Peyer's patch (tissue), 4 donors: ENCODE measurements around the gene SMIM43. TPM values are rescaled to one million over a fixed set of nuclear protein-coding genes. Genes with fewer than 3 reads are reported as not detected.
"Not testable (repeated sequence)": the region's sequence is repeated elsewhere in the genome, so short reads cannot be mapped to it uniquely, and the experiment has no call there.

Experiments
- DNase-seq, 3 donors: peaks; one replicate each; pipeline ENCODE4 v3.0.0-alpha.2; 2017 to 2019
- H3K27ac ChIP-seq, 4 donors: fragments of 200-600 bp; sonication (generic); one replicate each; pipeline ENCODE4 v1.5.1; 2016 to 2019
- H3K27me3 ChIP-seq, 2 donors: fragments of 200-600 bp; sonication (generic); one replicate each; pipeline ENCODE4 v1.5.1; 2019
- H3K36me3 ChIP-seq, 3 donors: fragments of 200-600 bp; sonication (generic); one replicate each; pipeline ENCODE4 v1.5.1; 2016 to 2019
- H3K4me1 ChIP-seq, 4 donors: fragments of 200-600 bp; sonication (generic); one replicate each; pipeline ENCODE4 v1.5.1; 2016 to 2019
- H3K4me3 ChIP-seq, 4 donors: fragments of 200-600 bp; sonication (generic); 1 replicate in 3 of 4; 2 replicates in 1 of 4; pipeline ENCODE4 v1.5.1; 2016 to 2019; ENCODE audit warnings: mild to moderate bottlenecking in 1 of 4
- H3K9me3 ChIP-seq, 4 donors: fragments of 200-600 bp; sonication (generic); one replicate each; pipeline ENCODE4 v1.5.1; 2016 to 2019; ENCODE audit warnings: mild to moderate bottlenecking in 1 of 4
- POLR2A ChIP-seq, 2 donors: fragments of 450-650 bp; IDR thresholded peaks; one replicate each; pipeline ENCODE4 v1.5.1; 2017; ENCODE audit warnings: antibody characterized with exemption in 2 of 2, mild to moderate bottlenecking in 2 of 2, moderate library complexity in 2 of 2
- total RNA-seq, 4 donors: library from RNA; depleted of rRNA; stranded (reverse); fragments of >200 nt; gene quantifications; one replicate each; pipeline ENCODE4 v1.1.0, GENCODE V29; 2016
- TF ChIP-seq, protein P1 (sequence below), 6 experiments: fragments of 450-650 bp in 4 of 6; fragments of 200-600 bp in 2 of 6; sonication (generic) in 1 of 6; IDR thresholded peaks; one replicate each; pipeline ENCODE4 v1.5.1; 2017 to 2019; ENCODE audit warnings: antibody characterized with exemption in 6 of 6, mild to moderate bottlenecking in 3 of 6, moderate library complexity in 1 of 6

SMIM43 gene
- total RNA-seq, 4 donors from 2014 or later = not detected

DNA sequence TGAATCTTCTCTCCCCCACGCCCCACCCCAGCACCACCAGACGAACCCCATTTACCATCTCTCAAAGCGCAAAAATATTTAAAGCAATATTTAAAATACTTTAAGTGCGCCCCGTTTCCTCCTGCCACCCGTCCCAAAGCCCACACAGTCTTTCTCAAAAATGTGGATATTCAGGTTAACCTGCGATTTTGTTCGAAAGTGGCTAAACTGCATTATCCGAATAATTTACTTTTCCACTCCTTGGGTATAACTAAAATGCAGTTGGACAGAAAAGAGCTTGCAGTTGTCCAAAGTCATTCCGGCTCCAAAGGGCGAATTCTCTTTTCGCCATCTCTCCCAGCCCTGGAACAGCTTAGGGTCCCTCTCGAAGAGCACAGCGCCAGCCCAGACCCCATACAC, 662 bp downstream of the SMIM43 start:
- peaks cover 0 to 9% (median 0%) of the 10 kb centered on the region in 4 donors for H3K4me1 ChIP-seq
- no peaks in the 10 kb centered on the region for H3K36me3 ChIP-seq
- peaks cover 0 to 5% of the 10 kb centered on the region in 2 donors for H3K27me3 ChIP-seq
- TF ChIP-seq POLR2A (IDR thresholded peaks at IDR 0.05) = no peak
- TF ChIP-seq, protein P1, sequence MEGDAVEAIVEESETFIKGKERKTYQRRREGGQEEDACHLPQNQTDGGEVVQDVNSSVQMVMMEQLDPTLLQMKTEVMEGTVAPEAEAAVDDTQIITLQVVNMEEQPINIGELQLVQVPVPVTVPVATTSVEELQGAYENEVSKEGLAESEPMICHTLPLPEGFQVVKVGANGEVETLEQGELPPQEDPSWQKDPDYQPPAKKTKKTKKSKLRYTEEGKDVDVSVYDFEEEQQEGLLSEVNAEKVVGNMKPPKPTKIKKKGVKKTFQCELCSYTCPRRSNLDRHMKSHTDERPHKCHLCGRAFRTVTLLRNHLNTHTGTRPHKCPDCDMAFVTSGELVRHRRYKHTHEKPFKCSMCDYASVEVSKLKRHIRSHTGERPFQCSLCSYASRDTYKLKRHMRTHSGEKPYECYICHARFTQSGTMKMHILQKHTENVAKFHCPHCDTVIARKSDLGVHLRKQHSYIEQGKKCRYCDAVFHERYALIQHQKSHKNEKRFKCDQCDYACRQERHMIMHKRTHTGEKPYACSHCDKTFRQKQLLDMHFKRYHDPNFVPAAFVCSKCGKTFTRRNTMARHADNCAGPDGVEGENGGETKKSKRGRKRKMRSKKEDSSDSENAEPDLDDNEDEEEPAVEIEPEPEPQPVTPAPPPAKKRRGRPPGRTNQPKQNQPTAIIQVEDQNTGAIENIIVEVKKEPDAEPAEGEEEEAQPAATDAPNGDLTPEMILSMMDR (IDR thresholded peaks at IDR 0.05) = no peak
- no peak overlapping the region for H3K27ac ChIP-seq
- H3K4me3 ChIP-seq = peak overlapping the region in 1 of 4 donors; percentile 28
- H3K9me3 ChIP-seq = no peaks in the 10 kb centered on the region
- no peak for DNase-seq

DNA sequence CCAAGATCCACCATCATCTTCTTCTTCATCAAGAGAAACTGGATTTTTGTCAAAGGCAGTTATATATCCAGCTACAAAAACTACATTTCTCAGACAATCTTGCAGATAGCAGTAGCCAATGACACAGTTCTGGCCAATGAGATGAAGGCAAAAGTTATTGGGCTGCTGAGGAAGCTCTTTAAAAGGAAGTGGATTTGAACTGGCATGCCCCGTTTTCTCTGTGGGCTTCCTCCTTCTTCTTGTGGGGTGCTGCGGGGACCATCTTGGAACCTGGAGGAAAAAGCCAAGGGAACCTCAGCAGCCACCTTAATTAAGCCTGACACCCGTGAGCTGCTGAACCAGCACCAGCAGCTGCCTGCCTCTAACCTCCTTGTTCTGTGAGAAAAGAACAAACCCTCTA, 4.8 kb downstream of the SMIM43 start:
- Histone ChIP-seq H3K9me3 (no peaks in the 10 kb centered on the region), H3K4me1 (peaks cover 0 to 8% (median 0%) of the 10 kb centered on the region in 4 donors), H3K27ac (no peak overlapping the region), H3K4me3 (no peak overlapping the region), H3K36me3 (no peaks in the 10 kb centered on the region), H3K27me3 (peaks cover 0 to 5% of the 10 kb centered on the region in 2 donors)
- no peak for DNase-seq
- TF ChIP-seq, protein P1 (IDR thresholded peaks at IDR 0.05) = no peak
- TF ChIP-seq POLR2A (IDR thresholded peaks at IDR 0.05) = no peak

DNA sequence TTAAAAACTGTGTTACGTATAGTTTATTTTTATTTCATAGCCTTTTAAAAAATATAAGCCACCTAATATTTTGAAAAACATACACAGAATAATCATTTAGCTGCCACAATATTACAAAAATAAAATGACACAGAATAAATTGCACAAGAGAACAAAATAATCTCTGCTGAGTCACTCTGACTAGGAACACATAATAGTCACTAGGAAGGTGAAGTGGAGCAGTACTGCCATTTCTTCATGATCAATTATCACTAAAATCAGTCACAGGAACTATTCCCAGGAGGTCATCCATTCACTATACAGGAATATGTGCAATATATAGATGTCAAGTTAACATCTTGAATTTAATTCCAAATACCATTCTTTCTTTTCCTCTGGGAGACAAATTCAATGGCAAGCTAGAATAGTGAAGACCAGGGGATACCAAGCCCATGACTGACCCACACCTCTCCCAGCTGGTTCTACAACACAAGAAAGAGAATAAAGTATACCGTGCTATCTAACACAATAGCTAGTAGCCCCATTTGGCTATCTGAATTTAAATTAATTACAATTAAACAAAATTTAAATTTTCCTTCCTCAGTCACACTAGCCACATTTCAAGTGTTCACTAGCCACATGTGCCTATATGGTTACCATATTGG, 5.9 kb downstream of the SMIM43 start:
- TF ChIP-seq POLR2A (IDR thresholded peaks at IDR 0.05) = no peak
- TF ChIP-seq, protein P1 (IDR thresholded peaks at IDR 0.05) = no peak
- H3K4me3 ChIP-seq = no peak overlapping the region
- H3K9me3 ChIP-seq = no peaks in the 10 kb centered on the region
- H3K27me3 ChIP-seq = no peaks in the 10 kb centered on the region
- no peak for DNase-seq
- H3K36me3 ChIP-seq = no peaks in the 10 kb centered on the region
- H3K27ac ChIP-seq = no peak overlapping the region
- no peaks in the 10 kb centered on the region for H3K4me1 ChIP-seq

DNA sequence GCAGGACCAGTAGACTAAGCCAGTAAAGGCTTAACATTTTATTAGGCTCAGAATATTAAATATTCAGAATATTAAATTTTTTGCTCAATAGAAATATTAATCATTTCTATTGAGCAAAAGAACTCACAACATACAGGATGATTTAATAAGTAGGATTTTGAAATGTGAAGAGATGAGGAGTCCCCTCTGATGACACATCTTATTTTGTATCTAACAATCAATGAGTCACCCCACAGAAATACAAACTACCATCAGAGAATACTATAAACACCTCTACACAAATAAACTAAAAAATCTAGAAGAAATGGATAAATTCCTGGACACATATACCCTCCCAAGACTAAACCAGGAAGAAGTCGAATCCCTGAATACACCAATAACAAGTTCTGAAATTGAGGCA, 12.8 kb downstream of the SMIM43 start:
- not testable (repeated sequence) for H3K27me3 ChIP-seq, DNase-seq, H3K9me3 ChIP-seq, H3K4me3 ChIP-seq, H3K36me3 ChIP-seq, H3K4me1 ChIP-seq, H3K27ac ChIP-seq

DNA sequence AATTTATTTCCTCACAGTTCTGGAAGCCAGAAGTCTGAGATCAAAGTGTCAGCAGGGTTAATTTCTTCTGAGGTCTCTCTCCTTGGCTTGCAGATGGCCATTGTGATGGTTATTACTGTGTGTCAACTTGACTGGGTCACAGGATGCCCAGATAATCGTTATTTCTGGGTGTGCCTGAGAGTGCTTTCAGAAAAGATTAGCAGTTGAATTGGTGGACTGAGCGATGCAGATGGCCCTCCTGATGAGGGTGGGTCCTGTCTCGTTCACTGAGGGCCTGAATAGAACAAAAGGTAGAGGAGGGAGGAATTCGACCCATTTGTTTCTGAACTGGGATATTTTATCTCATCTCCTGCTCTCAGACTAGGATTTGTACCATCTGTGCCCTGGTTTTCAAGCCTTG, 15.7 kb downstream of the SMIM43 start:
- TF ChIP-seq, protein P1 (IDR thresholded peaks at IDR 0.05) = no peak
- no peak for TF ChIP-seq POLR2A (IDR thresholded peaks at IDR 0.05)
- no peaks in the 10 kb centered on the region for H3K27me3 ChIP-seq
- no peaks in the 10 kb centered on the region for H3K9me3 ChIP-seq
- no peak overlapping the region for H3K27ac ChIP-seq
- DNase-seq = no peak
- no peaks in the 10 kb centered on the region for H3K4me1 ChIP-seq
- no peaks in the 10 kb centered on the region for H3K36me3 ChIP-seq
- no peak overlapping the region for H3K4me3 ChIP-seq

DNA sequence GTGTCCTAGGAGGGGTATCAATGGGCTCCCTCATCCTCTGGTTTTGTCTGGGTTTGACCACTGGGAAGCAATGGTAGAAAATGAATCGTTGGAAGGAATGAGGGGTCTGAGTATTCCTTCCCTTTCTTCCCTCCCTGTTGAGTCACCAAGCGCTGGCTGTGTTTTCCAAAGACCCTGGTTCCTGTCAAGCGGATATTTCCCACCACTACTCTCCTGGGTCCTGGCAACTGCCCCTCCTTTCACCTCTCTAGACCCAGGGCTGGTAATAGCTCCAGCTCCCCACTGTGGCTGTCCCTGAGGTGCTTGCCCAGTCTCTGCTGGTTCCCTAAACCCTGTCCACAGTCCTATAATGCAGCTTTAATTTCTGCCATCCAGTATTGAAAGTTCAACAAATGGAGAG, 22.2 kb downstream of the SMIM43 start:
- Histone ChIP-seq H3K27ac (no peak overlapping the region), H3K9me3 (no peaks in the 10 kb centered on the region), H3K4me1 (no peaks in the 10 kb centered on the region), H3K36me3 (no peaks in the 10 kb centered on the region), H3K4me3 (no peak overlapping the region), H3K27me3 (no peaks in the 10 kb centered on the region)
- TF ChIP-seq, protein P1 (IDR thresholded peaks at IDR 0.05) = no peak
- TF ChIP-seq POLR2A (IDR thresholded peaks at IDR 0.05) = no peak
- no peak for DNase-seq
